Activated effector memory CD4-positive, alpha-beta T cell treated with Interleukin-2 at 50 U/mL for 16 hours (primary cell): ENCODE measurements around the gene TRABD2B.
A peak's percentile ranks its signal among the peaks of the same experiment; 100 is the strongest.

ENCODE experiments used
- DNase-seq: peaks from one replicate; pipeline ENCODE4 v3.0.0-alpha.2; 2020

TRABD2B gene

DNA sequence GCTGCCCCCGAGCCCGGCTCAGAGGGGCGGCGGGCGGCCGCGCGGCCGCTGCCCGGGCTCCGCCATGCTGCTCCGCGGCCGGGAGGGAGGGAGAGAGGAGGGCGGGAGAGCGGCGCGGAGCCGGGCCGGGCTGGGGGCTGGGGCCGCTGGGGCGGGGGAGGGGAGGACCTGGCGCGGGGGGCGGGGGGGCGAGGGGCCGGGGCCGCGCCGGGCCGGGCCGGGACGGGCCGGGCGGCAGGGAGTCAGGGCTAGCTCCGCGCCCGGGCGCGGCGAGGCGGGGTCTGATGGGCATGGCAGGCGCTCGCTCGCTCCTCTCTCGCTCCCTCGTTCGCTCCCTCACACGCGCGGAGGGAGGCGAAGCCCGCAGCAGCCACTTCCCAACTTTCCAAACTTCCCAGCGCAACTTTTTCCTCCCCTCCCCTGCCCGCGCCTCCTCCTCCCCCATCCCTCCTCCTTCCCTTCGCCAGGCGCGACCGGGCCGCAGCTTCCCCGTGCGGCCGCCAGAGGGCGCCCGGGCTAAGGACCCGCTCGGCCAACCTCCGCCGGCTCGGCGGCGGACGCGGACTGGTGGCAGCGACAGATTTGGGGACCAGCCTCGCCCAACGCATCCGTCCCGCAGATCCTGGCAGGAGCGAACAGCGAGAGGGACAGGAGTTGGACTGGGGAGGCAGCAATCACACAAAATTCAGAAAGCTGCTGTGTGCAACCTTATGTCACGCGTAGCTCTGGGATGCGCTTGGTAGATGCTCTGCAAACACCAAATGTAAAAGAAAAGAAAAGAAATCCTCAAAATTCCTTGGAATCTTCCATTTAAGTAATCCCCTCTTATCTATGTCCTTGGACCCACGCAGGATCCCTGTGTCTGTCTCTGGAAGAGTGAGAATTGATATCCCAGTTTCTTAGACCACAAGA is at the start of gene TRABD2B:
TSS of gene TRABD2B (minus strand) at position 97 of the 912 bp plus-strand sequence.
- peak; percentile 39 for DNase-seq

GRCh38 chr1:48044311-48044710 is 47.1 kb upstream of the TRABD2B start:
- DNase-seq, result no peak

GRCh38 chr1:48043622-48044021 is 46.4 kb upstream of the TRABD2B start:
- no peak for DNase-seq

DNA sequence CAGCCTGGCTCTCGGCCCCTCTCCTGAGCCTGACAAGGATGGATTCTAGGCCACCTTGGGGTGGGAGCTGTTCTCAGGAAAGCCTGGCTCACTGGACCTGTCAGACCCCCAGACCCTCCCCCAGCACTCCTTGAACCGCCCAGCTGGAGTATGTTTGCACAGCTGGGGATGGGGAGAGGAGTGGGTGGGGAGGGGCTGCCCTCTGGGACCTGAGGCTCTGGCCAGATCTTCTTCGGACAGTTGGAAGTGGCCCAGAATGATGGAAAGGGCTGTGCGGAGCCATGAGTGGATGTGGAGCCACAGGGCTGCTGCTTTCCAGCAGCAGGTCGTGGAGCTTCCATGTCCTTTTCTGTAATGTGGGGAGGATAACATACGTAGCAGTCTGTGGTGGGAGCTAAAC is 43.0 kb upstream of the TRABD2B start:
- no peak for DNase-seq

- DNase-seq, result no peak
Observed at GRCh38 chr1:48039088-48040054, 42.2 kb upstream of the TRABD2B start.

- DNase-seq, result no peak
Observed at GRCh38 chr1:48038270-48038767, 41.1 kb upstream of the TRABD2B start.

DNA sequence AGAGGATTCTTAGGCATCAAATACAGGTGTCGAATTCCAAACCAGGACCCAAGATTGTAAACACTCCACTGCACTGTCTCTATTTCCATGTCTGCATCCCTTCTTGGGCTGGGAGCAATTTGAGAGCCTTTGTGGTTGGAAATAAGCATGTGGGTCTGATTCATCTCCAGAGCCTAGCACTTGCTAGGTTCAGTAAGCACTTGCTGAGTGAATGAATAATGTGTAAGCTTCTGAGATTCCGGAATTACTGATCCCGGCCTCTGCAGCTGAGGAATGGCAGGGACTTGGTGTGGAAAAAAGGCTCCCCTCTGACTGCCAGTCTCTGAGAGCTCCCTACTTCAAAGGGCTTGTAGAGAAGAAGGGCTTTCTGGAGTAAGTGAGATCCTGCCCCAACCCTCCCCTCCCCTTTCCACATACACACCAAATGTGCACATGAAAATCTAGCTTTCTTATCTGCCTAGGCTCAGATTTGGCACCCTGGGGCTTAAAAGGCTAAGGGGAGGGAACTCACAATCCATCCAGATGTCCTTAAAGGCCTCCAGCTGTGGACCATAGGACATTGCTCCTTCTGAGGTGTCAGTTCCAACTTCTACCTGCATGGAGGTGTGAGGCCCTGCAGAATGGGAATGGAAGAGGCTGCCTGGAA is 39.6 kb upstream of the TRABD2B start:
- no peak for DNase-seq

GRCh38 chr1:48035371-48036141 is 38.4 kb upstream of the TRABD2B start:
- DNase-seq, result no peak

DNA sequence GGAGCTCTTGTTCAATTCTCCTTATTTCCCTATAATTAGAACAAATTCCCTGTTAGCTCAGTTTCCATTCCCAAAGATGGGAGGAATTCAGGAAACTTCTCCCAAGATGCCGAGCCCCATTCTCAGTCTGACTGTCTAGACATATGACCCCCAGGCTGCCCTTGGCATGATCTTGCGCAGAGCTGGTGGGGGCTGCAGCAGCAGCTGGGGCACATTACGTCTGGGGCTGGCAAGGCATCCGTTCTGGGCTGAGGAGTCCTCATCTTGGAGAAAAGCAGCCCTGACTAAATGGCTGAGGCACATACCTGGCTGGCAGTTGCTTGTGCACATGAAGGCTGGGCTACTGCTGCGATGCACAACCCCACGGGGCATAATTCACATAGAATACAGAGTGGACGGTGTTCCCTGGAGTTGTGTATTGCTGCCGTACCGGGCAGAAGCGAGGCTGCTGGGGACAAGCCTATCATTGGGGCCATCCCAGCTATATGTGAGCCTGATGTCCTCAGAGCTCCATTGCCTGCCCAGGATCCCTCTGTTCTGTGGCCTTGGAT is 36.4 kb upstream of the TRABD2B start:
- DNase-seq, result no peak

DNA sequence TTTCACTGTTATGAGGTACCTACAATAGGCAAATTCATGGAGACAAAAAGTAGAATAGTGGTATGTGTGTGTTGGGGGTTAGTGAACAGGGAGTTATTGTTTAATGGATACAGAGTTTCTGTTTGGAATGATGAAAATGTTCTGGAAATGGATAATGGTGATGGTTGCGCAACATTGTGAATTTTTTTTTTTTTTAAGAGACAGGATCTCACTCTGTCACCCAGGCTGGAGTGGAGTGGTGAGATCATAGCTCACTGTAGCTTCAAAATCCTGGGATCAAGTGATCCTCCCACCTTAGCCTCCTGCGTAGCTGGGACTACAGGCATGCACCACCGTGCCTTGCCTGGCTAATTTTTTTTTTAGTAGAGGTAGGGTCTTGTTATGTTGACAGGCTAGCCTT is 34.5 kb upstream of the TRABD2B start:
- DNase-seq, result no peak

DNA sequence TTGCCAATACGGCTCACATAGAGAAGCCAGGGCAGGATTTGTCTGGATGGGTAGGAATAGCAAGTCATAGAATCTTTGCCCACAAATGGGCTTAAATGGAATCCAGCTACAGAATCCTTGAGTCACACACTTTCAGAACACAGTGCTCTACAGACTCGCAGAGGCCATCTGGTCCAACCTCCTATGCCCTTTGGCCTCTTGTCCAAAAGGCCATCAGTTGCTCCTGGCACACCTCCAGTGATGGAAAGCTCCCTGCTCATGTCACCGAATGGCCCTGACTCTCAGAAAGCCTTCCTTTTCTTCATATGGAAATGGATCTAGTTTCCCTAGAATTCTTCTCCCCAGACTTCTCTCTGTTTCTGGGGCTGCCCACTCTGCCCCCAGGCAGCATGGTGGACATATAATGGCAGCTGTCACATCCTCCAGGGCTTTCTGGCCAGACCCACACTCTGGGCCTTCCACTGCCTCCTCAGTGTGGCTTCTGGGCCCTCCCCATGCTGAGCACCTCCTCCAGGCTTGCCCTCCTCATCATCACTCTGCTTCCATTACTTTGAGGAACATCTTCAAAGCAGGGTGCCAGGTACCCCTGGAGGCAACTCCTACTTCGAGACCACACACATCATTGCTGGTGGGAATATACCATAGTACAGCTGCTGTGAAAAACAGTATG is 33.6 kb upstream of the TRABD2B start:
- no peak for DNase-seq

DNA sequence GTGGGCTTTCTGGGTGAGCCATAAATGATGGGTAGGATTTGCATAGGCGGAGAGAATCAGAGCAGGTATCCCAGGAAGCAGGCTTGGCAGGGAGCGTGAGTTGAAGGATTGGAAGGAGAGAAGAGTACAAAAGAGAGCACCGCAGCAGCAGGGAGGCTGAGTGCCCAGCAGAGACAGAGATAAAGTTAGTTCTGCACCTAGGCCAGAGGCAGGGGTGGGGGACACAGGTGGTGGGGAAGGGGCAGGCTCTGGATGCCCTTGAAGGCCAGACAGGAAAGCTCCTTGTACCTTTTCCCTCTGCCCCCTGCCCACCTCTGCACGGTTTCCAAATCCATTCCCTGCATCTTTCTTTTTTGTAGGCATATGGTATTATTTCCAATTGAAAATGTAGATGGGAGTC is 33.0 kb upstream of the TRABD2B start:
- no peak for DNase-seq

DNA sequence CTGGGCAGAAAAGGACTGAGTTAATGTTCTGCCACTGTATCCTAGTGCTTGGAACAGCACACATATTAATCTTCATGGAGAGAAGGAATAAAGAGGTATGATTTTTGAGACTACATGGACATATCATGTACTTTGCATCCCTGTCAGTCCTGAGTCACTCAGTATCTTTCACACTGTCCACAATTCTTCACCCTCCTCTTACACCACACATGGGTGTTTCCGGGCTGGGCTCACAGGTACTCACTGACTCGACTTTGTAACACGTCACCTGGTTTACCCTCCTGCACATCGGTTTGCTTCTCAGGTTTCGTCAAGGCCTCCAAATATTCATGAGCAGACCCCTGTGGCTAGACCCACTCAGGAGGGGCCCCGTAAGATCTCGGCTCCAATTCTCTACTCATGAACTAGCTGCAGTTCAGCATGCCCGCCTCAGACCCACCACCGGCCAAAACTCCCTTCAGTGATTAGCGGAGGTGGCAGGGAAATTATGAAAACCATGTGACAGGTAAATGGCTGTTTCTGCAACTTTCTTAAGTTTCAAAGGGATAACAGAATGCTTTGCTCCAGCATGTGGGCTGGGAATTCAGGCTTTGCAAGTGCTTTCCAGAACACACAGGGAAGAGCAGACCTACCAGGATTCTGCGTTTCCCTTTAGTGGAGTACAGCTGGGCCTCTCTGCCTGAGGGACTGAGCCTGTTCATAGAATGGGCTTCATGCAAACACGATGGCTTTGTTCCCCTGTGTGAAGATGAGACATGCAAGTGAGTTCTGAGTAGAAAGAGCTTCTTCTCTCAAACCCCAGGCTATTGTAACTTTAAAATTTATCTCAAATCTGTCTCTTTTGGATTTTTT is 31.3 kb upstream of the TRABD2B start:
- DNase-seq, result no peak

DNA sequence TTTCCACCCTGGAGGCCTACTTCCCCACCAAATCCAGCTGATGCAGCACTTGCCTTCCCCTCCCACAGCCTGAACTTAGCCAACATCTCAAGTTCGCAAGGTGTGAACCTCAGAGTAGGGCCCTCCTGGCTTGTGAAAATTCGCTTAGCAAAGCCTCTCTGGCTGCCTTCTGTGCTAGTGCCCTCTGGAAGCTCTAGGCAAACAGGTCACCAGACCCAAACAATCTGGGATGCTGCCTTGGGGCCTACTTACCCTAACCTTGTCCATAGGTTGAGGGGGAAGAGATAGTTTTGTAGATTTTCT is 30.3 kb upstream of the TRABD2B start:
- DNase-seq, result no peak

DNA sequence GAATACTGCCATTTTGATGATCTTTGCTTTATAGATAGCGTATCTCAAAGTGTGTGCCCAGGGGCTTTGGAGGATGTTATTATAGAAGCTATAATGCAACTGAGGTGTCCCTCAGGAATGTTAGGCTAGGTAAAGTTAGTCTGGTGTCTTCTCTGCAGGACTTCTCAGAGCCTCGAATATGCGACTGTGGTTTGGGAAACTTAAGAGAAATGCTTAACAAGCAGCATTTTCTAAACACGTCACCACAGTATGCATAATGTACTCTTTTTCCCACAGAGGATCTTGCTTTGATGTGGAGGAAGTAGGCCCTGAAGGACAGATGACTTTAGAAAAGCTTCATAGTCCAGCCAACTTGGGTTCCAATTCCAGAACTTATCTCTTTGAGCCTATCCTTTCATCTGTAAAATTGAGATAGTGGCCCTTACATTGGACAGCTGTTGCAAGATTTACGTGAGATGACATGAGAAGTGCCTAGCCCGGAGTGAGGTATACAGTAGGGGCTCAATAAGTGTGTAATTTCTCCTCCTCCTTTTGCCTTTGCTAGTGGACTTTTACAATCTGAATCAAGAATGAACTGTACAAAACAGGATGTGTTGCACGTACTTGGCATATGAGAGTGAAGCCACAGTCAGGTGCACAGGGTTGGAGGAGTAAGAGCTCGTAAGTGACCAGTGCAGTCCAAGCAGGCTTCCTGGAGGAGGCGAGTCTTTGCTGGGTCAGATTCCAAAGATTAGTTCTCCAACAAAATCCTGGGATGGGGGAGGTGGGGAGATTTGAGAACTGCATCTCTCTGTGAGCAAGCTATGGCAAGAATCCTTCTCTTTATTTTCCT is 29.7 kb upstream of the TRABD2B start:
- DNase-seq, result no peak

DNA sequence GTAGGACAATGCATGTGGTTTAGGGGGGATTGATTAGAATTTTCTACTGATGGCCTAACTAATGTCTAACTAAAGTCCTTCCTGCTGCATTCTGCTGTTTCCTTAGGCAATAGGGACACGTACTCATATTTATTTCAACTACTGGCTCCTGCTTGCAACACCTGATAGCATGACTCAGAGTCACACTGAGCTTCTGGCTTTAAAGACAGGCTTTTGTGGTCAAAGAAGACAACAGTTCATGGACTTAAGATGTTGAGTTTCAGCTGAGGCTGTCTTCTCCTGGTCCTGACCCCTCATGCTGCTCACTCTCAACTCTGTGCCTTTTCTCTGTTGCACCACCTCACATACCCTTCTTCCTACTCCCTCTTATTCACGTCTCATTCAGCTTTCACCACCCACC is 29.1 kb upstream of the TRABD2B start:
- no peak for DNase-seq

DNA sequence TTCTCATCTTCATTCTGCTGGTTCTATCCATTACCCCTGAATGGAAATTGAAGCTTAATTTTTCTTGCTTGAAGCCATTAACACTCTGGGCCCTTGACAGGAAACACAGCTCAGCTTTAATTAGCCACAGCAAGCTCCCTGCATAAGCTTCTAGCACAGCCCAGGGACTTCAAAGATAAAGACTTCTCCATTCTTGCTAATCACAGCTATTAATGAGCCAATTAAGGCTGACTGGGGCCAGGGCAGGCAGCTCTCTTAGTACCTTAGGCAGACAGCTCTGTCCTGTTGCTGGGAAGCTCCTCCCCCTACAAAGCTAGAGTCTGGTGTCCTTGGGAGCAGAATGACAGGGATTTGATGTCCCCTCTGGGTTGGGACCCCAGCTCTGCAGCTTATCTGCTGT is 27.9 kb upstream of the TRABD2B start:
- DNase-seq, result no peak

DNA sequence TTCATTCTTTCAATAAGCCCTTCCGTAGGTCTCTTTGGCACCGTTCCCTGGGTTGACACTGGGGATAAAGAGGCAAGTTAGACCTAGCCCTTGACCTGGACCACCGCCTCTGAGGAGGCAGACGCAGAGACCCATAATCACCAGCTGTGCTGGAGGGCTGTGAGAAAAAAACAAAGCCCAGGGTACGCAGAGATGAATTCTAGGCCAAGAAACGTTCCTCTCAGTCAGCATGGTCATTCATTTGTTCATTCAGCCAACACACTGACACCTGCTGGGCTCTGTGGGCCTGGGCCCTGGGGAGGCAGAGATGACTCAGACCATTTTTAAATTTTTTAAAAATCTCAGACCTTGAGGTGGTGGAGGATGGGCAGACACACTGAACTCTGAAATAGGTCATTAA is 26.3 kb upstream of the TRABD2B start:
- no peak for DNase-seq

GRCh38 chr1:48022306-48022705 is 25.1 kb upstream of the TRABD2B start:
- no peak for DNase-seq

GRCh38 chr1:48021792-48022191 is 24.6 kb upstream of the TRABD2B start:
- DNase-seq, result no peak
